Stimulated activated CD4-positive, alpha-beta T cell treated with anti-CD3 and anti-CD28 coated beads, Interleukin-4, amount 100 ng/mL, for 48 hours (primary cell): ENCODE measurements around the gene COPS8.

Source experiments
- DNase-seq, 2 donors: peaks; one replicate each; pipeline ENCODE4 v3.0.0-alpha.2; 2020; ENCODE audit warnings: low read depth in 2 of 2

COPS8 gene

GRCh38 chr2:237097911-237098702 is 12.4 kb downstream of the COPS8 start:
- DNase-seq = no peak

- DNase-seq = no peak
Observed at GRCh38 chr2:237099804-237100203, 14.1 kb downstream of the COPS8 start.

GRCh38 chr2:237101118-237101979 is 15.7 kb downstream of the COPS8 start:
- no peak for DNase-seq

GRCh38 chr2:237102428-237102827 is 16.7 kb downstream of the COPS8 start:
- DNase-seq = no peak

- DNase-seq = no peak
Observed at GRCh38 chr2:237109421-237109934, 23.8 kb downstream of the COPS8 start.

GRCh38 chr2:237113026-237113795 is 27.5 kb downstream of the COPS8 start:
- no peak for DNase-seq

- no peak for DNase-seq
Observed at GRCh38 chr2:237115870-237116269, 30.2 kb downstream of the COPS8 start.

- DNase-seq = no peak
Observed at GRCh38 chr2:237116431-237116830, 30.7 kb downstream of the COPS8 start.

GRCh38 chr2:237118025-237118424 is 32.3 kb downstream of the COPS8 start:
- no peak for DNase-seq

- no peak for DNase-seq
Observed at GRCh38 chr2:237118561-237119155, 33.0 kb downstream of the COPS8 start.

GRCh38 chr2:237120916-237121315 is 35.2 kb downstream of the COPS8 start:
- no peak for DNase-seq

GRCh38 chr2:237121321-237121720 is 35.6 kb downstream of the COPS8 start:
- DNase-seq = no peak

GRCh38 chr2:237122214-237122666 is 36.6 kb downstream of the COPS8 start:
- peak; percentile 55 to 61 for DNase-seq

- no peak for DNase-seq
Observed at GRCh38 chr2:237124820-237125219, 39.1 kb downstream of the COPS8 start.

GRCh38 chr2:237125967-237126366 is 40.3 kb downstream of the COPS8 start:
- no peak for DNase-seq

GRCh38 chr2:237126519-237127174 is 41.0 kb downstream of the COPS8 start:
- DNase-seq = no peak

- DNase-seq = peak; percentile 35 to 48
Observed at GRCh38 chr2:237128026-237128703, 42.5 kb downstream of the COPS8 start.

- no peak for DNase-seq
Observed at GRCh38 chr2:237128845-237129592, 43.3 kb downstream of the COPS8 start.

GRCh38 chr2:237129625-237130263 is 44.1 kb downstream of the COPS8 start:
- no peak for DNase-seq
